Stimulated activated CD4-positive, alpha-beta T cell treated with anti-CD3 and anti-CD28 coated beads, Interleukin-15, amount 100 ng/mL, for 24 hours (primary cell): ENCODE measurements around the gene MGLL.

Experiments
- DNase-seq: peaks from one replicate; pipeline ENCODE4 v3.0.0-alpha.2; 2020

MGLL gene

GRCh38 chr3:127699416-127700300, 122.7 kb downstream of the MGLL start:
- no peak for DNase-seq

GRCh38 chr3:127698691-127699415, 123.5 kb downstream of the MGLL start:
- no peak for DNase-seq

- no peak for DNase-seq
Observed at GRCh38 chr3:127698286-127698685, 124.0 kb downstream of the MGLL start.

GRCh38 chr3:127697551-127698240, 124.6 kb downstream of the MGLL start:
- DNase-seq = peak; percentile 60

GRCh38 chr3:127694467-127695215, 127.7 kb downstream of the MGLL start:
- peak; percentile 47 for DNase-seq

- DNase-seq = no peak
Observed at GRCh38 chr3:127693336-127693843, 128.9 kb downstream of the MGLL start.

- DNase-seq = no peak
Observed at GRCh38 chr3:127692501-127693335, 129.6 kb downstream of the MGLL start.

- DNase-seq = no peak
Observed at GRCh38 chr3:127691974-127692373, 130.3 kb downstream of the MGLL start.

- no peak for DNase-seq
Observed at GRCh38 chr3:127691489-127691888, 130.8 kb downstream of the MGLL start.

- no peak for DNase-seq
Observed at GRCh38 chr3:127690823-127691452, 131.4 kb downstream of the MGLL start.

- DNase-seq = no peak
Observed at GRCh38 chr3:127690106-127690505, 132.2 kb downstream of the MGLL start.

- DNase-seq = no peak
Observed at GRCh38 chr3:127689266-127689860, 133.0 kb downstream of the MGLL start.

GRCh38 chr3:127688416-127689265, 133.7 kb downstream of the MGLL start:
- no peak for DNase-seq

GRCh38 chr3:127688022-127688415, 134.3 kb downstream of the MGLL start:
- DNase-seq = no peak

- no peak for DNase-seq
Observed at GRCh38 chr3:127687228-127687737, 135.0 kb downstream of the MGLL start.

- DNase-seq = no peak
Observed at GRCh38 chr3:127686512-127686894, 135.8 kb downstream of the MGLL start.

GRCh38 chr3:127685708-127686511, 136.4 kb downstream of the MGLL start:
- no peak for DNase-seq

- DNase-seq = no peak
Observed at GRCh38 chr3:127684871-127685707, 137.2 kb downstream of the MGLL start.
